ENCODE measurements around the gene VPS37B. TPM values are rescaled to one million over a fixed set of nuclear protein-coding genes. Genes with fewer than 3 reads are reported as not detected.

The VPS37B gene
- total RNA-seq, 4 donors from 2014 or later = 35.6 to 66.1 (median 63.5) TPM

- peak in 1 of 2 donors; percentile 23 for DNase-seq
- no peaks in the 10 kb centered on the region for H3K9me3 ChIP-seq
- WGBS, 2 donors = 92 to 95% methylated on average over 20 to 26 of the region's 26 CpGs
- no peaks in the 10 kb centered on the region for H3K36me3 ChIP-seq
- no peaks in the 10 kb centered on the region for H3K27me3 ChIP-seq
- H3K27ac ChIP-seq = peak overlapping the region; percentile 88 to 95 (median 89)
- peaks cover 46 to 75% of the 10 kb centered on the region in 2 donors for H3K4me1 ChIP-seq
- intact Hi-C loops (cut with DNase I) = no loop called here
- no peak overlapping the region for H3K4me3 ChIP-seq (replicated peaks in 1 of 3)
- TF ChIP-seq CTCF (IDR thresholded peaks at IDR 0.05) (no peak), POLR2A (IDR thresholded peaks at IDR 0.05) (no peak)
Measured at GRCh38 chr12:122840580-122841513, 55.1 kb downstream of the VPS37B start.

DNA sequence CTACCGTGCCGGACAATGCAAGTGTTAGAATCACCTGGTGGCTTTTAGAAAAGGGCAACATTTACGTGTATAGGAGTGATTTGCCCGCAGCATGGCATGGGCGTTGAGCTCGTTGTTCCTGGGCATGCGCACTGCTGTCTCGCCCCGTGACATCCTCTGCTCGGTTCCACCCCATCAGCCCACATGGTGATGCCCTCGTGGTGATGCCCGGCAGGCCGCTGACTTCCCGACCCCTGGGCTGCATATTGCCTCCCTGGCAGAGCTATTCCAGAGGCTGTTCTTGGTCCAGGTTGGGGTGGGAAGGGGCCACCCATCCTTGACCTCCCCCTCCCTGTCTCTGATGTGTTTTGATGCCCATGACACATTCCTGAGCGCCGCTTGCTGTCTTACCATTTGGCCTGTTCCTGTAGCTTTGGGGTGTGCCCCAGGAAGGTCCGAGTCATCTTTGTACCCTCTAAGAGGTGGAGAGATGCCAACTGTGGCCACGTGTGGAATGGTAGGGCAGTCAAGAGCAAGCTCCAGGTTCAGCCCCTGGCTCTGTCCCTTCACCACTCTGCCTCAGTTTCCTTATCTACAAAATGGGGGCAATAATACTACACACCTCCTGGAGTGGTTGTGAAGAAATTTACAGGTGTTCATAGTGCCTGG is 55.9 kb downstream of the VPS37B start:
- TF ChIP-seq POLR2A (IDR thresholded peaks at IDR 0.05) (no peak), CTCF (IDR thresholded peaks at IDR 0.05) (no peak)
- Histone ChIP-seq H3K4me1 (peaks cover 42 to 67% of the 10 kb centered on the region in 2 donors), H3K27me3 (no peaks in the 10 kb centered on the region), H3K4me3 (replicated peaks in 1 of 3) (no peak overlapping the region), H3K27ac (peak overlapping the region in 2 of 3 donors; percentile 89 to 95), H3K36me3 (no peaks in the 10 kb centered on the region), H3K9me3 (no peaks in the 10 kb centered on the region)
- no peak for DNase-seq
- intact Hi-C loops (cut with DNase I) = no loop called here
- WGBS, 2 donors = 89 to 97% methylated on average over 17 to 18 of the region's 18 CpGs

- no peak overlapping the region for H3K4me3 ChIP-seq (replicated peaks in 1 of 3)
- no peaks in the 10 kb centered on the region for H3K9me3 ChIP-seq
- no peaks in the 10 kb centered on the region for H3K27me3 ChIP-seq
- no peak for TF ChIP-seq POLR2A (IDR thresholded peaks at IDR 0.05)
- TF ChIP-seq CTCF (IDR thresholded peaks at IDR 0.05) = no peak
- H3K4me1 ChIP-seq = peaks cover 35 to 59% of the 10 kb centered on the region in 2 donors
- H3K27ac ChIP-seq = no peak overlapping the region
- no peaks in the 10 kb centered on the region for H3K36me3 ChIP-seq
- intact Hi-C loops (cut with DNase I) = no loop called here
- 94 to 98% methylated on average over 5 of the region's 5 CpGs for WGBS, 2 donors
- no peak for DNase-seq
Measured at GRCh38 chr12:122838841-122839240, 57.1 kb downstream of the VPS37B start.

DNA sequence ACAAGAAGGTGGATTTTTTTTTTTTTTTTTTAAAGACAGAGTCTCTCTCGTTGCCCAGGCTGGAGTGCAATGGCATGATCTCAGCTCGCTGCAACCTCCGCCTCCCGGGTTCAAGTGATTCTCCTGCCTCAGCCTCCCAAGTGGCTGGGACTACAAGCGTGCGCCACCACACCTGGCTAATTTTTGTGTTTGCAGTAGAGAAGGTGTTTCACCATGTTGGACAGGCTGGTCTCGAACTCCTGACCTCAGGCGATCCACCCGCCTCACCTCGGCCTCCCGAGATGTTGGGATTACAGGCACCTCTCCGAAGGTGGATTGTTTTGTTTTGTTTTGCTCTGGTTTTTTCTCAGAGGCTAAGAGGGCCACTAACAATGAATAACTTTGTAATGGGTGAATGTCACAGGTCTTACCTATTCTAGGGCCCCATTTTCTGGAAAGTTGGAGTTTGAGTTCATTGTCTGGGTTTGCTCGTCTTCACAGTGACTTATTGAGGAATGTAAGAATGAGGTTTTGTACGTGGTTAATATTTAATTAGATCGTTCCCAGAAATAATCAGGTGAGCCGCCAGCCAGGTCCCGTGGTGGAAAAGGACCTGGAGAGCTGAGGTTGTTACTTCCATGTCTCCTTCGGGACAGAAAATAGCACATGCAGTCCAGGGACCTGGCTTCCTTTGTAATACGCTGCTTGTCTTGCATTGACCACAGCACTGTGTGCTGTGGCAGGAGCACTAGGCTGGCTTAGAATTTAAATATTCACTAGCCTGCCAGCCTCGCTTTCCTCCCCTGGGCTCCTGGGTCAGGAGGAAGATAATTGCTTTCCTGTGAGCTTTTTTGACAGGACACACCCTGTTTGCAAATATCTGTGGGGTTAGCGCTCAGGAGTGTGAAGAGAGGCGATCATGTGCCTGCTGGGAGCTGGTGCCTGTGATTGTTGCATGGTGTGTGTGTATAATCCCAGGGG is 58.3 kb downstream of the VPS37B start:
- DNase-seq = no peak
- Histone ChIP-seq H3K27me3 (no peaks in the 10 kb centered on the region), H3K36me3 (no peaks in the 10 kb centered on the region), H3K9me3 (no peaks in the 10 kb centered on the region), H3K4me3 (replicated peaks in 1 of 3) (no peak overlapping the region), H3K27ac (no peak overlapping the region), H3K4me1 (peaks cover 23 to 47% of the 10 kb centered on the region in 2 donors)
- TF ChIP-seq POLR2A (IDR thresholded peaks at IDR 0.05) (no peak), CTCF (IDR thresholded peaks at IDR 0.05) (no peak)
- intact Hi-C loops (cut with DNase I) = no loop called here
- WGBS, 2 donors = 93% methylated on average over 22 of the region's 22 CpGs
